H54 (cell line): ENCODE measurements around the gene OR2G2.

ENCODE experiments used
- DNase-seq: peaks from one replicate; pipeline ENCODE4 v3.0.0; 2011; ENCODE audit warnings: low spot score, mixed read lengths; ENCODE audit not compliant: insufficient read length
- FAIRE-seq: peaks from 3 replicates; lab custom pipeline; 2011; peaks lifted over from hg19 to GRCh38; lab: Jason Lieb, UNC
- POLR2A ChIP-seq: IDR thresholded peaks from 2 replicates; pipeline ENCODE4 v1.6.1; 2011; ENCODE audit warnings: low read depth, mild to moderate bottlenecking, low read length

OR2G2 gene

GRCh38 chr1:247588060-247588459 is at the start of gene OR2G2:
Gene OR2G2 (plus strand): TSS chr1:247588360. CDS start chr1:247588360, 0 bp downstream.
- no peak for FAIRE-seq
- no peak for DNase-seq
- TF ChIP-seq POLR2A, result no peak

- no peak for TF ChIP-seq POLR2A
- DNase-seq (no peak), FAIRE-seq (no peak)
Observed at GRCh38 chr1:247538561-247538960, 49.6 kb upstream of the OR2G2 start.

GRCh38 chr1:247539215-247539614 is 48.9 kb upstream of the OR2G2 start:
- FAIRE-seq (no peak), DNase-seq (no peak)
- TF ChIP-seq POLR2A, result no peak

- DNase-seq, result no peak
- no peak for FAIRE-seq
- no peak for TF ChIP-seq POLR2A
Observed at GRCh38 chr1:247540581-247540980, 47.6 kb upstream of the OR2G2 start.

- TF ChIP-seq POLR2A, result no peak
- no peak for DNase-seq
Observed at GRCh38 chr1:247542811-247543210, 45.3 kb upstream of the OR2G2 start.

GRCh38 chr1:247548092-247548491 is 40.1 kb upstream of the OR2G2 start:
- no peak for DNase-seq
- no peak for TF ChIP-seq POLR2A
- no peak for FAIRE-seq

More at GRCh38 chr1:247542811-247543210, 45.3 kb upstream of the OR2G2 start:
- no peak for FAIRE-seq

- no peak for DNase-seq
- TF ChIP-seq POLR2A, result no peak
- FAIRE-seq, result no peak
Observed at GRCh38 chr1:247548769-247549182, 39.4 kb upstream of the OR2G2 start, which contains the start of gene GCSAML. Gene GCSAML (plus strand): TSS chr1:247549134. CDS start chr1:247549192, 58 bp downstream.

- FAIRE-seq (no peak), DNase-seq (no peak)
- TF ChIP-seq POLR2A, result no peak
Observed at GRCh38 chr1:247551721-247552120, 36.4 kb upstream of the OR2G2 start.

- TF ChIP-seq POLR2A, result no peak
- DNase-seq, result no peak
- FAIRE-seq, result no peak
Observed at GRCh38 chr1:247552231-247552630, 35.9 kb upstream of the OR2G2 start.

- no peak for FAIRE-seq
- no peak for TF ChIP-seq POLR2A
Observed at GRCh38 chr1:247557926-247558674, 30.1 kb upstream of the OR2G2 start.

GRCh38 chr1:247561711-247562110 is 26.4 kb upstream of the OR2G2 start:
- TF ChIP-seq POLR2A, result no peak
- no peak for DNase-seq
- no peak for FAIRE-seq

More at GRCh38 chr1:247557926-247558674, 30.1 kb upstream of the OR2G2 start:
- no peak for DNase-seq

GRCh38 chr1:247562198-247562597 is 26.0 kb upstream of the OR2G2 start:
- DNase-seq, result no peak
- no peak for TF ChIP-seq POLR2A
- FAIRE-seq, result no peak

- FAIRE-seq, result no peak
- TF ChIP-seq POLR2A, result no peak
Observed at GRCh38 chr1:247574236-247574635, 13.9 kb upstream of the OR2G2 start.

GRCh38 chr1:247574664-247575063 is 13.5 kb upstream of the OR2G2 start:
- FAIRE-seq, result no peak
- TF ChIP-seq POLR2A, result no peak
- no peak for DNase-seq

More at GRCh38 chr1:247574236-247574635, 13.9 kb upstream of the OR2G2 start:
- DNase-seq, result no peak

GRCh38 chr1:247576514-247576913 is 11.6 kb upstream of the OR2G2 start:
- DNase-seq (no peak), FAIRE-seq (no peak)
- no peak for TF ChIP-seq POLR2A
